IPS-NIHi11 (cell line): ENCODE data around the gene ARG2.

Source experiments
- DNase-seq: peaks from one replicate; pipeline ENCODE4 v3.0.0; 2012; ENCODE audit warnings: mixed read lengths, low spot score

The ARG2 gene

GRCh38 chr14:67619446-67620216 lies at the start of gene ARG2:
Gene ARG2 (plus strand): TSS chr14:67619920. CDS start chr14:67619978, 58 bp downstream.
- peak; percentile 100 for DNase-seq

DNA sequence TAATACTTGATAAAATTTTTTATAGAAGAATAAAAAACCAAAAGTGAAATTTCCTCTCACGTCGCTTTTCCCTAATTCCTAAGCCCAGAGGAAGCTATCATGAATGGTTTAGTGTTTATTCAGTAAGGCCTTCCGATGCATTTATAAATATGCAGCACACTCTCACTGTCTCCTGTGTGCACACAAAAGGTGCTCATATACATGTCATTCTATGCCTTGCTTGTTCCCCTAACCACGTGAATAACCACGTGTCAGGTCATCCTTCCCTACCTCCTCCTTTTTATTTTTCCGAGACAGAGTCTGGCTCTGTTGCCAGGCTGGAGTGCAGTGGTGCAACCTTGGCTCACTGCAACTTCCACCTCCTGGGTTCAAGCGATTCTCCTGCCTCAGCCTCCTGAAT lies 49.3 kb upstream of the ARG2 start:
- DNase-seq, result no peak

GRCh38 chr14:67571275-67571990 lies 48.3 kb upstream of the ARG2 start:
- DNase-seq, result peak; percentile 80

DNA sequence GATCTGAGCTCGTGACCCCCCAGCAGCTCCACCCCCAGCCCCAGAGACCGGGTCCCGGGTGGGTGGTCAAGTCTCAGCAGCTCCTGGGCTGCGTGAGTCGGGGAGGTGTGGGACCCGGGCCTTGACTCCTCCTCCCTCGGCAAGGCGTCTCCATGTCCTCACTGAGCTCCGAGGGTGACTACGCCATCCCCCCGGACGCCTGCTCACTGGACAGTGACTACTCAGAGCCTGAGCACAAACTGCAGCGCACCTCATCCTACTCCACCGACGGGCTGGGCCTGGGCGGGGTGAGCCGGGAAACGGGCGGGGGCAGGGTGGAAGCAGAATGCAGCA lies 47.8 kb upstream of the ARG2 start:
- DNase-seq, result no peak

DNA sequence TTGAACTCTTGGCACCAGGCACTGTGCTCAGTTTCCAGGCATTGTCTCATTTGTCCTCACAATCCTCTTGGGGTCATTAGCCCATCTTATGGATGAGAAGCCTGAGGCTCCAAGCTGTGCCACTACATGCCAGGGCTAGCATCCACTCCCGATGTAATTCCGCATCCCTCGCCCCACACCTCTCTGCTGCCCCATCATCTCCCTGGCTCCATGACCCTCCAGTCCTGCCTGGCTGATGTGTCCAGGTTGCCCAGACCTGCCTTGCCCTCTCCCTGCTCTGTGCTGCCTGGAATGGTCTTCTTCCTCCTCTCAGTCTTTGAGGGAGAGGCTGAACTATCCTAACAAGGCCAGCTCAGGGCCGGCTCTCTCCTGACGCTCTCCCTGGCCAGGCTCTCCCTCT lies 47.1 kb upstream of the ARG2 start:
- DNase-seq, result no peak

DNA sequence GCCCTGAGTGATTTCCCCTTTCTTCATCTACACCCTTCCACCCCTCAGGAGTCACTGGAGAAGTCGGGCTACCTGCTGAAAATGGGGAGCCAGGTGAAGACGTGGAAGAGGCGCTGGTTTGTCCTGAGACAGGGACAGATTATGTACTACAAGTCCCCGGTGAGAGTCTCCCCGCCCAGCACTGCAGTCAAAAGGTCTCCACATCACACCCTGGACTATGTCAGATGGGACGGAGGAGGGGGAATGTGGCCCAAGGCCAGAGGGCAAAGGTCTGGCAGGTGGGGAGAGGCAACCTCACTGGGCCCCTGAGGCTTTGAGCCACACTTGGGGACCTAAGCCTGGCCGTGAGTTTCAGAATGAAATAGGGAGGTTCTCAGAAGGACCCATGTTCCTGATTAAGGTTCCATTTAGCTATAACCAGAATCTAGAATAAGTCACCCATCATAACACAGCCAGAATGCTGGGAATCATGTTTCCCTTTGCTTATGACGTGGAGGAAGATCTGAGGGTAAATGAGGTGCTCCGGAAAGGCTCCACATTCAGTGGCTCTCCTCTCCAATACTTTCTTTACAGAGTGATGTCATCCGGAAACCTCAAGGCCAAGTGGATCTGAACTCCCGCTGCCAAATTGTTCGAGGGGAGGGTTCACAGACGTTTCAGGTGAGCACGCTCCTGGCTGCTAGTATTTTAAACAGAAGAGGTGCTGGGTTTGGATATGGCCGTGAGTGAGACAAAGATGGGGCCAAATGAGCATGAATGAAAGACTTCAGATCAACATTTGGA lies 46.3 kb upstream of the ARG2 start:
- DNase-seq, result no peak

- DNase-seq, result no peak
These were observed 45.6 kb upstream of the ARG2 start for GRCh38 chr14:67574156-67574555.

DNA sequence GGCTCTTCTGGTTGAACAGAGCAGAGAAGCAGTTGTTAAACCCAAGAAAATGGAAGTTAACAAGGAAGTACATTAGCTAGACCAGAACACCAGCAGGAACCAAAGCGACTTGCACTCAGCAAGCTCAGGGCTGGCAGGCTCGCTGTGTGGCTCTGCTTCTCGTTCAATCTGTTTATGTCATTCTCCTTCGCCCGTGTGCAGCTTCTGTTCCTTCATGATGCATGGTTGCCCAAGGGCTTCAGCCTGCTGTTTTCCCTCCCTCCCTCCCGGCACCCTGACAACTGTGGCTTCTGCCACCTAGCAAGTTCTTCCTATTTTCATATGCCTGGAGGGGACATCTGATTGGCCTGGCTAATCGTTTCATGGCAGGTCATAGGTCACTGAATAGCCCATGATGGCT lies 44.9 kb upstream of the ARG2 start:
- no peak for DNase-seq

DNA sequence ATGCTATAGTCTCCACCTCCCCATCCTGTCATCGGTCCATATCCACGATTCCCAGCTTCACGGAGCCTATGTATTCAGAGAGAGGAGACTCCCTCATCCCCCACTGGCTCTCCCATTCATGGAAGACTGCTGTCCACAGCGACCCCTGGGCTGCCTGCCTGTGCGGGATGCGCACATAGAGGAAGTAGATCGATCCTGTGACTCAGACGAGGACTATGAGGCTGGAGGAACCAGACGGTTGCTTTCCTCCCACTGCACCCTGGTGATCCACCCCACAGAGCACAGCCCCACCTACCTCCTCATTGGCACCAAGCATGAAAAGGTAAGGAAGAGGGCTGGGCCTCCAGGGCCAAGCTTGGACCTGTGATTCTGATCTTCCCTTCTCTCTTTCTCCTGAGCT lies 44.0 kb upstream of the ARG2 start:
- DNase-seq, result no peak

DNA sequence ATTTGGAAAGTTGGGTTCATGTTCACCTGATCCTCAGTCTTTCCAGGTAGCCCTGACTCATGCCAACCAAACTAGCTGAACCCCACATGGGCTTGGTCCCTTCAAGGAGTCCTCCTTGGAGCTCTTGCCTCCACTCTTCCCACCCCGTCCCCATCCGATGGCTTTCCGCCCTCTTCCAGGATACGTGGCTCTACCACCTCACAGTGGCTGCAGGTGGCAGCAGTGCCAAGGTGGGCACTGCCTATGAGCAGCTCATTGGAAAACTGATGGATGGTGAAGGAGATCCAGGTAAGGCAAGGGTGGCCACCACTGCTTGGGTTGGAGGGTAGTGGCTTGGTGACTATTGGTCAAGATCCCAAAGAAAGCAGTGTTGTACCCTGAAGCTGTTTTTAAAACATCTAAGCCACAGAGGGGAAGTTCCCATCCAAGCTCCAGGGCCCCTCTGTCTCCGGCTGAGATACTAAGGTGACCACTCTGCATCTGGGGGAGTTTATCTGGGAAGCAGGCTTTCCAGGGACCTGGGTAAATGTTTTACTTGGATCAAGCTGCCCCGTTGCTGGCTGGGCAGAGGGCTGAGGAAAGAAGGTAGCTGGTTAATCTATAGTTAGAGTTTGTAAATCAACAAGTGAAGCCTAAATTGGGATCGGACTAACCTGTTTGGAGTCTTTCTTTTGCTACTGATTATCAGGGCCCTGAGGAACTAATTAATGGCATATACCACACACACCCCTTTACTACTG lies 43.3 kb upstream of the ARG2 start:
- no peak for DNase-seq

- no peak for DNase-seq
These were observed 42.4 kb upstream of the ARG2 start for GRCh38 chr14:67577181-67577808.

DNA sequence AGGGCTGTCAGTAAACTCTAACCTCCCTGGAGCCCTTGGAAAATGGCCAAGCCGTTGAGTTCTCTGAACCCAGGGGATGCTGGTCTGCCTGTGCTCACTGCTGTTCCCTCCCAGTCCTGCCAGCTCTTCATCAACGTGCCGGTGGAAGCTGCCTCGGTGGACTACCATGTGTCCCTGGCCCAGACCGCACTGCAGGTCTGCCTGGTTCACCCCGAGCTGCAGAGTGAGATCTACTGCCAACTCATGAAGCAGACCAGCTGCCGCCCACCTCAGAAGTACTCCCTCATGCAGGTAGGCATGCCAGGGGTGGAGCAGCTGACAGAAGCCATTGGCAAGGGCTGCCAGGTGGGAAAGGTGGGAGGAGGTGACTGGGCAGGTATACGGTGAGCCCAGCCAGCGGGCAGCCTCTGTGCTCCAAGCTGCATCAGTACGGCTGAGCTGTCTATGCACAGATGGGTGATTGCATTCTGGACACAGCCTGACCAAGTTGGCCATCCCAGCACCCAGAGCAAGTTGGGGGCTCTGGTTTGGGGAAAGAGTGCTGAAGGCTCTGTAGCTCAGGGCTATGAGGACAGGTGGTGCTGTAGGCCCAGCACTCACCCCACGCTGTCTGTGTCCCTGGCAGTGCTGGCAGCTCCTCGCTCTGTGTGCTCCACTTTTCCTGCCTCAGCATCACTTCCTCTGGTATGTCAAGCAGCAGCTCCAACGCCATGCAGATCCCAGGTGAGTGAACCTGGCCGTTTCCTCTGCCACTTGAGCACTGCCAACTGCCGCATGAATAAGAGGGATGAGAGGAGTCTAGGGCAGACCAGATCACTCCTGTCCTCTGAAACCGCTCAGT lies 41.6 kb upstream of the ARG2 start:
- DNase-seq, result no peak

DNA sequence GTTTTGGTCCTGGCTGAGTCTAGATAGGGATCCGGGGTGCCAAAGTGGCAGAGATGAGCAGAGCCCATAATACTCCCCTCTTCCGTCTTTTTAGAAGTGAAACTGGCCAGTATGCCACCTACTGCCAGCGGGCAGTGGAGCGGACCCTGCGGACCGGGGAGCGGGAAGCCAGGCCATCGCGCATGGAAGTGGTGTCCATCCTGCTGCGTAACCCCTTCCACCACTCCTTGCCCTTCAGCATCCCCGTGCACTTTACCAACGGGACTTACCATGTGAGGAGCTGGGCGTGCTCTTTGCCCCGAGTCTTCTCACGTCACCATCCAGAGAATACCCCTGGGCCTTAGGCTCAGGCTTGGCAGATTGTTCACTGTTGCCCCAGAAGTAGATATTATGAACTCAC lies 40.7 kb upstream of the ARG2 start:
- DNase-seq, result no peak

- no peak for DNase-seq
These were observed 40.1 kb upstream of the ARG2 start for GRCh38 chr14:67579636-67580035.

DNA sequence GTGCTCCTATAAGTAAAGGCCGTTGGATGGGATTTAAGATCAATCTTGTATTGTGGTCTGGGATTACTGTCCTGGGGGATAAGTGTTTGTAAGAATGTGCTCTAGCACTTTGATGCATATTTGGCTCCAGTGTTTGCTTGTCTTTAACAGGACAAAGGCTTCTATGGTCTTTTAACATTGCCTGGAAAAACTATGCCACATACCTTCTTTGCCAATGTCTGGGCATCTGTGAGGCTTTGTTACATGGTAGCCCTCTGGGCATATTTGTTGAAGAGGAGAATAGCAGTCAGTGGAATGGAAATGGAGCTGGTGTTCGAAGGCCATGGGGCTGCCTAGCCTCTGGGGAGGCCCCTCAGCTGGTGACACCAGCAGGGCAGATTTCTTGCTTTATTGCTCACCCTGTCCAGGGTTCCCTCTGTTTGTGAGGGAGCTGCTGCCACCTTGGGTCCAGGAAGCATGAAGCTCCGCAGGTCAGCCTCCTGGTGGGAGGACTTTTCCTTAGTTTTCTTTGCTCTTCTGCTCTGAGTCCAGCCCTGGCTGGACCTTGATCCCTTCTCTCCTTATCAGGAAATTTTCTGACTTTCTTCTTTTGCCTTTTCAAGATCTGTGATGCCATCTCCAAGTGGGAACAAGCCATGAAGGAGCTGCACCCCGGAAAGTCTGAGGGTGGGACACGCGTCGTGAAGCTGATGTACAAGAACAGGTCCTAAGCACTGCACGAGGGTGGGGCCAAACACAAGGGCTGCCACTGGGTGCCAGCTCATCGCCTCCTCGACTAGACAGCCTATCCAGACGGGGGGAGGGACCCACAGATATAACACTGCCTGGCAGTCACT lies 39.2 kb upstream of the ARG2 start:
- DNase-seq, result no peak

- no peak for DNase-seq
These were observed 38.1 kb upstream of the ARG2 start for GRCh38 chr14:67581643-67582042.

- no peak for DNase-seq
These were observed 37.7 kb upstream of the ARG2 start for GRCh38 chr14:67582061-67582460.

DNA sequence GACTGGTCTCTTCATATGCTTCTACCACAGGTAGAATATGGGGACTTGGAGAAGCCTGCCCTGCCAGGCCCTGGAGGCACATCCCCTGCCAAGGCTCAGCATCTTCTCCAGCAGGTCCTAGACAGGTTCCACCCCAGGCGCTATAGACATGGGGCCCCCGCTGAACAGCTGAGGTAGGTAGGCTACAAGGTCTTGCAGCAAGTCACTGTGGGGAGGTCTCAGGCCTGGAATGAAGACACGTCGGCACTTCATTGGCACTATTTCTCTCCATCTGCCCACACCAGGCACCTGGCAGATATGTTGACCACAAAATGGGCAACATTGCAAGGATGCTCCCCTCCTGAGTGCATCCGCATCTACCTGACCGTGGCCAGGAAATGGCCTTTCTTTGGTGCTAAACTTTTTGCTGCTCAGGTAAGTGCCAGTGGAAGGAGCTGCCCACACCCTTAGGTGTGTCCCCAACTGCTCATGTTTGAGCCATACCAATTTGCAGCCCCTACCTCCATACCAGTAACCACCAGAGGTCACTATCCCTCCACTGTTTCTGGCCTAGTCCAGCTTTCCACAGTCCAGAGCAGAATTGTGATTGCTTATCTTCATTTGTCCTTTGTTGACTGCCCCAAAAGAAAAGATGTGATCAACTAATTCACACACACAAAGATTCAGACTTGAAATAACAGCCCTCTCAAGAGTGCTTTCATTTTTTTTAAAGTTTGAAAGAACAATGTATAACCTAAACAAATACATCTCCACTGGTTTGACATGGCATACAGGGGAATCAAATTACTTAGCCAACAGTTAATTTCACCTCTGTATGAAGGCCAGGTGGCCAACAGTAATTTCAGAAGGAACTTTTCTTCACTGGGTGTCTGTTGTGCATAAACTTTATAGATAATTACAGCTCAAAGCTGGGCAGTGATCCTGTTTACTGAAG lies 35.7 kb upstream of the ARG2 start:
- DNase-seq, result peak; percentile 70

DNA sequence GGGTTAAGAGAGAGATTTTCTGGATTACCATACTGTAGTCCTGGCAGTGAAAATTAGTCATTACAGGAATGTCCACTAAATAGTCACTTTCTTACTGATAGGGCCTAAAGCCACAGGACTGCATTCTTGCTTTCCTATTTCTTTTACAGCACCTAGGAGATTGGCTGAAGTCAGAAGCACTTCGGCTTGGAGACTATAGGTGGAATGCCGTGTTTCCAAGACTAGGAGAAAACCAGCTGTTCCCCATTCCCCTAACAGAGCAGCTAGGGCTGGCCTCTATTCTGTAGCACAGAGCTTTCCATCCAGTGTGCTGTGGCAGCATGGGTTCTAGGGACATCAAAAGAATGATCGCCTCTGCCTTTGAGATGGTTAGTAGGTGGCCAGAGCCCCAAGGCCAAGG lies 34.7 kb upstream of the ARG2 start:
- DNase-seq, result no peak
